Activated CD4-positive, CD25-positive, alpha-beta regulatory T cell treated with anti-CD3 and anti-CD28 coated beads, Interleukin-2, amount 50 U/mL, for 72 hours (primary cell): ENCODE data around the gene GOLGA6C.
"Not testable (repeated sequence)": the region's sequence is repeated elsewhere in the genome, so short reads cannot be mapped to it uniquely, and the experiment has no call there.

Experiments
- DNase-seq: peaks from one replicate; pipeline ENCODE4 v3.0.0; 2021

The GOLGA6C gene

GRCh38 chr15:75259873-75260272 lies 1.7 kb downstream of the GOLGA6C start:
- DNase-seq: not testable (repeated sequence)

GRCh38 chr15:75273751-75274359 lies 15.7 kb downstream of the GOLGA6C start:
- DNase-seq: not testable (repeated sequence)

- peak; percentile 75 for DNase-seq
These were observed 16.5 kb downstream of the GOLGA6C start for GRCh38 chr15:75274509-75275107.

GRCh38 chr15:75275617-75276016 lies 17.5 kb downstream of the GOLGA6C start:
- DNase-seq: not testable (repeated sequence)

GRCh38 chr15:75278497-75278896 lies 20.4 kb downstream of the GOLGA6C start:
- DNase-seq: not testable (repeated sequence)

- not testable (repeated sequence) for DNase-seq
These were observed 24.4 kb downstream of the GOLGA6C start, which contains the start of gene GOLGA6D for GRCh38 chr15:75282572-75282971. Gene GOLGA6D (plus strand): TSS chr15:75282835. CDS start chr15:75282876, 41 bp downstream.

- DNase-seq: not testable (repeated sequence)
These were observed 26.0 kb downstream of the GOLGA6C start for GRCh38 chr15:75284152-75284551.

- not testable (repeated sequence) for DNase-seq
These were observed 35.5 kb downstream of the GOLGA6C start for GRCh38 chr15:75293660-75294059.

GRCh38 chr15:75298541-75299310 lies 40.6 kb downstream of the GOLGA6C start:
- not testable (repeated sequence) for DNase-seq

- DNase-seq: peak; percentile 75
These were observed 41.2 kb downstream of the GOLGA6C start for GRCh38 chr15:75299311-75299688.

GRCh38 chr15:75300026-75300425 lies 41.9 kb downstream of the GOLGA6C start:
- DNase-seq: not testable (repeated sequence)

- DNase-seq: no peak
These were observed 44.2 kb downstream of the GOLGA6C start for GRCh38 chr15:75302318-75302717.

- DNase-seq: not testable (repeated sequence)
These were observed 44.6 kb downstream of the GOLGA6C start for GRCh38 chr15:75302753-75303152.

GRCh38 chr15:75306188-75306587 lies 48.1 kb downstream of the GOLGA6C start:
- no peak for DNase-seq

GRCh38 chr15:75307778-75308390 lies 49.8 kb downstream of the GOLGA6C start:
- no peak for DNase-seq

GRCh38 chr15:75309711-75310110 lies 51.6 kb downstream of the GOLGA6C start:
- DNase-seq: no peak

GRCh38 chr15:75312548-75312947 lies 54.4 kb downstream of the GOLGA6C start:
- not testable (repeated sequence) for DNase-seq

GRCh38 chr15:75313116-75313845 lies 55.1 kb downstream of the GOLGA6C start:
- no peak for DNase-seq

- no peak for DNase-seq
These were observed 56.6 kb downstream of the GOLGA6C start for GRCh38 chr15:75314552-75315290.

- not testable (repeated sequence) for DNase-seq
These were observed 61.2 kb downstream of the GOLGA6C start for GRCh38 chr15:75319231-75319897.
